ENCODE results near the gene MAG. TPM values are rescaled to one million over a fixed set of nuclear protein-coding genes. Genes with fewer than 3 reads are reported as not detected.

Gene MAG
- total RNA-seq, 2 donors from 2014 or later = not detected

Small RNA genes within 50 kb of the gene (microRNA-seq; reads per million reads assigned to microRNA genes)
- gene MIR5196 = 0 reads per million in 2 donors

Other genes starting within 250 kb of the MAG start
- gene FXYD3, start 176.3 kb upstream of the MAG start, total RNA-seq = 1 to 10 TPM; 1.5 to 3.6 TPM
- 10 to 100 TPM; 11.6 to 17.9 TPM for gene LGI4, start 157.1 kb upstream of the MAG start, total RNA-seq
- gene FXYD1, start 153.3 kb upstream of the MAG start, total RNA-seq = 100 to 1,000 TPM; 297 to 393 TPM
- gene FXYD7, start 148.9 kb upstream of the MAG start, total RNA-seq = not detected
- gene FXYD5, start 137.4 kb upstream of the MAG start, total RNA-seq = 10 to 100 TPM; 35.5 to 46.7 TPM
- gene FAM187B, start 63.4 kb upstream of the MAG start, total RNA-seq = not detected
- gene LSR, start 43.2 kb upstream of the MAG start, total RNA-seq = 1 to 10 TPM; 7.5 to 7.6 TPM
- gene USF2, start 23.2 kb upstream of the MAG start, total RNA-seq = 100 to 1,000 TPM; 130 to 147 TPM
- 1 to 10 TPM in 1 of 2 donors, under 1 TPM in 1; 0.41 to 7.6 TPM for gene HAMP, start 9.6 kb upstream of the MAG start, total RNA-seq
- under 1 TPM; 0.39 to 0.56 TPM for gene CD22, start 37.0 kb downstream of the MAG start, total RNA-seq
- not detected for gene FFAR1, start 55.7 kb downstream of the MAG start, total RNA-seq
- gene FFAR3, start 66.3 kb downstream of the MAG start, total RNA-seq = under 1 TPM; 0.18 to 0.44 TPM
- not detected for gene GPR42, start 78.9 kb downstream of the MAG start, total RNA-seq
- under 1 TPM; 0.44 to 0.47 TPM for gene FFAR2, start 156.1 kb downstream of the MAG start, total RNA-seq
- gene KRTDAP, start 198.3 kb downstream of the MAG start, total RNA-seq = not detected
- 1 to 10 TPM; 7.5 to 7.6 TPM for gene DMKN, start 221.5 kb downstream of the MAG start, total RNA-seq
- gene SBSN, start 236.2 kb downstream of the MAG start, total RNA-seq = not detected
- not detected for gene GAPDHS, start 241.3 kb downstream of the MAG start, total RNA-seq